ENCODE measurements around the gene TAPBP.
A peak's percentile ranks its signal among the peaks of the same experiment; 100 is the strongest.
"Not testable (repeated sequence)": the region's sequence is repeated elsewhere in the genome, so short reads cannot be mapped to it uniquely, and the experiment has no call there.

Gene TAPBP

DNA sequence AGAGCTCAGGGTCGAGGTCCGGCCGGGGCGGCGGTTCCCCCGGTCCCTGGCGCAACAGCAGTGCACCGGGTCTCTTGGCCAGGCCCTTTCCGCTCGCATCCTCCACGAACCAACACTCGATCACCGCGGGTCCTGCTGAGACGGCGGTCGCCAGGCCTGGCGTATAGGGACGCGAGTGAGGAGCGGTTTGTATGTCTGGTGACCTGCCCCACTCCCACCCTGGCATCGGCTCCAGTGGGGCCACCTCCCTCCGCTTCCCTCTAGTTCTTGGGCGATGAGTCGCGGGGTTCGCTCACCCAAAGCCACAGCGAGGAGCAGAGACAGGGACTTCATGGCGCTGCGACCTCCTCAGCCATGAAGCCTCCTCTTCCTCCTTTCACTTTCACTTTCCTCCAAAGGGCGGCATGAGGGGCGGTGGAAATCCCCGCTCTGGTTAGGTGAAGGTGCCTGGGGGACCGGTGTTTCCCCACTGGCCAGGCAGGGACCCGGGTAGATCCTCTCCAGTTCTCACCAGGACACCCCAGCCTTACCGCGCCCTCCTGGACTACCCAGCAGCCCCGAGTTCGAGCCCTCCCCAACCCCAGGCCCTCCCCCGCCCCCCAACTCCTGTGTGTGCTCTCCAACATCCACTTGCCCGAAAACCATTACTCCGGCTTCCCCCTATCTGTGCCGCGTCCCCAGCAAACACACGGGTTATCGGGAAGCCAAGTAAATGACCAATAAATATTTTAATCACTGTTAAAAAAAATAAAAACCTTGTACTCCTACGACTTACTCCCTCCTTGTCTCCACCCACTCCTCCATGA lies at the start of gene TAPBP:
Gene TAPBP, minus strand, starts transcription at position 370 of the 806 bp plus-strand sequence. Its CDS starts 37 bp downstream, at position 333.
- no peak for DNase-seq (ENCODE audit: low read depth, low spot score)
- peak within 1 kb of the TSS; percentile 89 for H3K27ac ChIP-seq

DNA sequence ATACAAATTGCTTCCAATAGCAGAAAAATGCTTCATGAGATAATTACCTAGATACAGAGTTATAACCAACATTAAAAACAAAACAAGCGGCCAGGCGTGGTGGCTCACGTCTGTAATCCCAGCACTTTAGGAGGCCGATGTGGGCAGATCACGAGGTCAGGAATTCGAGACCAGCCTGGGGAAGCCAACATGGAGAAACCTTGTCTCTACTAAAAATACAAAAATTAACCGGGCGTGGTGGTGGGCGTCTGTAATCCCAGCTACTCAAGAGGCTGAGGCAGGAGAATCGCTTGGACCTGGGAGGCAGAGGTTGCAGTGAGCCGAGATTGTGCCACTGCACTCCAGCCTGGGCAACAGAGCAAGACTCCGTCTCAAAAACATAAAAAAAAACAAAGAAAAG lies 49.6 kb upstream of the TAPBP start:
- not testable (repeated sequence) for DNase-seq (ENCODE audit: low read depth, low spot score); H3K27ac ChIP-seq

- H3K27ac ChIP-seq = no peak overlapping the region
- DNase-seq (ENCODE audit: low read depth, low spot score) = no peak
Observed at GRCh38 chr6:33359331-33359730, 45.5 kb upstream of the TAPBP start.

DNA sequence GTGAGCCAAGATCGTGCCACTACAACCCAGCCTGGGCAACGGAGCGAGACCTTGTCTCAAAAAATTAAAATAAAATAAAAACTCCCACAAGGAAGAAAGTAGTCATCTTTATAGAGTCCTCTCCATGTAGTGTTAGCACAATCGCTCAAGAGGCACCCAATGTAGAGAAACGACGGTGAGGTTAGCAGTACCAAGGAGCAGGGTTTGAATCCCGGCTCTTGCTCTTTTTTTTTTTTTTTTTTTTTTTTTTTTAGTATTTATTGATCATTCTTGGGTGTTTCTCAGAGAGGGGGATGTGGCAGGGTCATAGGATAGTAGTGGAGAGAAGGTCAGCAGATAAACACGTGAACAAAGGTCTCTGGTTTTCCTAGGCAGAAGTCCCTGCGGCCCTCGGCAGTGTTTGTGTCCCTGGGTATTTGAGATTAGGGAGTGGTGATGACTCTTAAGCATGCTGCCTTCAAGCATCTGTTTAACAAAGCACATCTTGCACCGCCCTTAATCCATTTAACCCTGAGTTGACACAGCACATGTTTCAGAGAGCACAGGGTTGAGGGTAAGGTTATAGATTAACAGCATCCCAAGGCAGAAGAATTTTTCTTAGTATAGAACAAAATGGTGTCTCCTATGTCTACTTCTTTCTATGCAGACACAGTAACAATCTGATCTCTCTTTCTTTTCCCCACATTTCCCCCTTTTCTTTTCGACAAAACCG lies 43.4 kb upstream of the TAPBP start:
- H3K27ac ChIP-seq; DNase-seq (ENCODE audit: low read depth, low spot score): not testable (repeated sequence)

- no peak for DNase-seq (ENCODE audit: low read depth, low spot score)
- no peak overlapping the region for H3K27ac ChIP-seq
Observed at GRCh38 chr6:33356295-33356694, 42.4 kb upstream of the TAPBP start.

- DNase-seq (ENCODE audit: low read depth, low spot score) = not testable (repeated sequence)
Observed at GRCh38 chr6:33355860-33356259, 42.0 kb upstream of the TAPBP start.

DNA sequence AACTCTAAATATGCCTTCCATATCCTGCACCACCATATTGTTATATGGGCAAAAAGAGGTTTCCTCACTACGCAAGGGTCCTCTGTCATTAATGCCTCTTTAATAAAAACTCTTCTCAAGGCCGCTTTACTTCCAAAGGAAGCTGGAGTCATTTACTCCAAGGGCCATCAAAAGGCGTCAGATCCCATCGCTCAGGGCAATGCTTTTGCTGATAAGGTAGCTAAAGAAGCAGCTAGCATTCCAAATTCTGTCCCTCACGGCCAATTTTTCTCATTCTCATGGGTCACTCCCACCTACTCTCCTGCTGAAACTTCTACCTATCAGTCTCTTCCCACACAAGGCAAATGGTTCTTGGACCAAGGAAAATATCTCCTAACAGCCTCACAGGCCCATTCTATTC lies 33.9 kb upstream of the TAPBP start:
- no peak for DNase-seq (ENCODE audit: low read depth, low spot score)
- no peak overlapping the region for H3K27ac ChIP-seq

More at GRCh38 chr6:33355860-33356259, 42.0 kb upstream of the TAPBP start:
- not testable (repeated sequence) for H3K27ac ChIP-seq

DNA sequence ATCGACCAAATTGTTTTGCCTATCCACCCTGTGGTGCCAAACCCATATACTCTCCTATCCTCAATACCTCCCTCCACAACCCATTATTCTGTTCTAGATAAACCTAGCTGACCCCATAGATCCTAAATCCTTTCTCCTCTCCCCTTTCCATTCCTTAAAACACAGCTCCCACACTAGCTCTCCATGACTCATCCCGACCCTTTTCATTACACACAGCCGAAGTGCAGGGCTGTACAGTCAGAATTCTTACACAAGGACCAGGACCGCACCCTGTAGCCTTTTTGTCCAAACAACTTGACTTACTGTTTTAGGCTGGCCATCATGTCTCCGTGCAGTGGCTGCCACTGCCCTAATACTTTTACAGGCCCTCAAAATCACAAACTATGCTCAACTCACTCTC lies 33.1 kb upstream of the TAPBP start:
- not testable (repeated sequence) for H3K27ac ChIP-seq; DNase-seq (ENCODE audit: low read depth, low spot score)

DNA sequence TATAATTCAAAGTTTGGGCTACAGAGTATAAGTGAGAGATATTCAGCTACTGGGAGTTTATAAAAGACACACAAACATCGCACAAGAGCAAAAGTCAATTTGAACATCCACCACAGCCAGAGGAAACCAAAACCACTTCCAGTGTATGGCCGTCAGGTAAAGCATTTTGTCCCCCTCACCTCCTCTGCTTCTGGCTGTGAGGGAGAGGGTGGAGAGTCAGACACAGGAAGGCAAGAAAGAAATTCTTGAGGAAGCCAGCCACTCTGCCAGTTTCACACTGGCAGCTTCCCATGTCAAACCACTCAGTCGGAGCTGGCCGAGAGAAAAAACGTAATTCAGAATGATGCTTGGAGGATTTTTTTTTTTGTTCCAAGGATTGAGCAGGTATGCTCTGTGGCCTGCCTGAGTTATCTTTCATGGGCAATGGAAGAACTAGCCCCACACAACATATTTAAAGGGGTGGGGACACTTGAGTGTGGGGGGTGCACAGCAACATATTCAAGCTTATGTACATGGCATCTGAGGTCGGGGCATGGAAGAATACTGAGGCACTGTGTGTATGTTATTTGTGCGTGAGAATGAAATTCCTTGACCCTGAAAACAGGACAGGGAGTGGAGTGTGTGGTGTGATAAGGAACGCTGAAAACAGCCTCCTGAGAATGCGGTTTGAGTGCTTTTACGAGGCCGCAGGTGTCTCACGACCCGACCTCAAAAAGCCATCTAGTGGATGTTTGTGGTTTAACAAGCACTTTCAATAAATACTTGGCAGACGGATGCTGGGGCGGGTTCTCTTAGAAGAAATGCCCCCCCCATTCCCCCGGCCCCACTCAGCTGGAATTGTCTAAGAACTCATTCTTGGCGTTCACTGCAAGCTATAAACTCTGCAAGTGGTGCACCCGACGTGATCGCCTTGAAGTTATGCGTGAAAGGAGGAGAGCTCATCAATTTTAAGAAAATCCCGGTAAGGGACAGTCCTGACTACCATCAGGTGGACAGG lies 31.1 kb upstream of the TAPBP start:
- DNase-seq (ENCODE audit: low read depth, low spot score) = no peak

GRCh38 chr6:33343953-33344611 lies 30.2 kb upstream of the TAPBP start:
- DNase-seq (ENCODE audit: low read depth, low spot score) = no peak
- no peak overlapping the region for H3K27ac ChIP-seq

More for the DNA sequence above, 31.1 kb upstream of the TAPBP start:
- no peak overlapping the region for H3K27ac ChIP-seq

- not testable (repeated sequence) for H3K27ac ChIP-seq; DNase-seq (ENCODE audit: low read depth, low spot score)
Observed at GRCh38 chr6:33343606-33343952, 29.7 kb upstream of the TAPBP start.

- no peak overlapping the region for H3K27ac ChIP-seq
- no peak for DNase-seq (ENCODE audit: low read depth, low spot score)
Observed at GRCh38 chr6:33339193-33339592, 25.3 kb upstream of the TAPBP start.

GRCh38 chr6:33336495-33336894 lies 22.6 kb upstream of the TAPBP start:
- DNase-seq (ENCODE audit: low read depth, low spot score) = no peak
- no peak overlapping the region for H3K27ac ChIP-seq

- no peak for DNase-seq (ENCODE audit: low read depth, low spot score)
- H3K27ac ChIP-seq = no peak overlapping the region
Observed at GRCh38 chr6:33335916-33336315, 22.0 kb upstream of the TAPBP start.

GRCh38 chr6:33333666-33334065 lies 19.8 kb upstream of the TAPBP start:
- H3K27ac ChIP-seq = no peak overlapping the region
- no peak for DNase-seq (ENCODE audit: low read depth, low spot score)

DNA sequence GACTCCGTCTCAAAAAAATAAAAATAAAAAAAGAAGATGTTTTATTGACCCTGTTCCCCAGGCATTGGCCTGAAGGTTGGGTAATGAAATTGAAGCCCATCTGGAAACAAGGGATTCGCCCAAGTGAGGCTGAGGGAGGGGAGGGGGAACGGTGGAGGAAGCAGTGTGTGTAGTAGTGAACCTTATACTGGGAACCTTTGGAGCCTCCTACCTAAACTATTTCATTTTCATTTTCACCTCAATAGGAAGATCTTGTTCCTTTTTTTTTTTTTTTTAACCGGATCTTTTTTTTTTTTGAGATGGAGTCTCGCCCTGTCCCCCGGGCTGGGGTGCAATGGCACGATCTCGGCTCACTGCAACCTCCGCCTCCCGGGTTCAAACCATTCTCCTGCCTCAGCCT lies 16.9 kb upstream of the TAPBP start:
- no peak overlapping the region for H3K27ac ChIP-seq
- no peak for DNase-seq (ENCODE audit: low read depth, low spot score)

GRCh38 chr6:33329058-33329457 lies 15.2 kb upstream of the TAPBP start:
- no peak overlapping the region for H3K27ac ChIP-seq
- no peak for DNase-seq (ENCODE audit: low read depth, low spot score)

DNA sequence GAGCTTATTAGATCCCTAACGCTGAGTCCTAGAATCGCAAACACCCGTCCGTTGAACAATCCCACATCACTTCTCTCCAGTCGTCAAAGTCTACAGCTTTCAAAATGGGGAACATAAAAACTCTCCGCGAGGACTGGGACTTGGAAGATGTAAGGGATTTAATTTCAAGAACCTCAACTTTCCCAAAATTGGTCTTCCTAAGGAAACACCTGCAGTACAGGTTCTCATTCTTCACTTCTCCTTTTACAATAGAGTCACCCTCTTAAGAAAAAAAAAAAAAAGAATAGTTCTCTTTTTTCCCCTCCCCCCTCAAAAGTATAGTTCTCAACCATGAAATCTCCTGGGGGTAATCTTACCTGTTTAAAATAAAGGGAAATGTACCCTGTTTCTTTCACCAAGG lies 10.2 kb upstream of the TAPBP start:
- DNase-seq (ENCODE audit: low read depth, low spot score) = no peak
- H3K27ac ChIP-seq = no peak overlapping the region

DNA sequence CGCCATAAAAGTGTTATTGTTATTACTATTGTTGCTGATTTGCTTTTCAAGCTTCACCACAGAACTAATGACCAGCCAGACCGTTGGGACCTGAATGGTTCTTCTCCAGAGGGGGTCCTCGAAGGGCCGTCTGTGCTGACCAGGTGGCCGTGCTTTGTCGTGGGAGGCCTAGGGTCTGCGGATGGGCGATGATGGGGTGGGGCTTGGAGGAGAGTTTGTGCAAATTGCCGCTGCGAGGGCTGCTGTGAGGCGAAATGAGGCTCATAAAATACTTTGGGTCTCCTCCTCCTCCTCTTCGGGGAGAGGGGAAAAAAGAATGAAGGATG lies 9.7 kb upstream of the TAPBP start:
- peak overlapping the region; percentile 82 for H3K27ac ChIP-seq
- no peak for DNase-seq (ENCODE audit: low read depth, low spot score)

GRCh38 chr6:33321227-33321626 lies 7.3 kb upstream of the TAPBP start:
- H3K27ac ChIP-seq = peak overlapping the region; percentile 82
- no peak for DNase-seq (ENCODE audit: low read depth, low spot score)

All from epithelial cell of prostate (primary cell).